ENCODE data around the gene RILPL1.
"Not testable (repeated sequence)": the region's sequence is repeated elsewhere in the genome, so short reads cannot be mapped to it uniquely, and the experiment has no call there.

Gene RILPL1

GRCh38 chr12:123529686-123530085, 3.8 kb downstream of the RILPL1 start:
- no peak for DNase-seq

DNA sequence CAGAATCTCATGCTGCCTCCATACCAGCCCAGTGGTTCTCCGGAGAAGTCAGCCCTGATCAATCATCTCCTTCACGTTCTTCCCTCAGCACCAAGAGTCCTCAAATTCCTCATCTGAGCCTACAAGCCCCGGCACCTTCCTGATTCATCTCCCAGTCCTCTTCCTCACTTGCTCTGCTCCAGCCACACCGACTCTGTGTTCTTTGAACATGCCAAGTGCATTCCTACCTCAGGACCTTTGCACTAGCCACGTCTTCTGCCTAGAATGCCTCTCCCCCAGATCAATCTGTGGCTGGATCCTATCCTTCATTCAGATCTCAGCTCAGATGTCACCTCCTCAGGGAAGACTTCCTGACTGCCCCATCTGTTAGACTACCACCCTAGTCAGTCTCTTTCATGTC, 4.7 kb downstream of the RILPL1 start:
- DNase-seq: no peak

DNA sequence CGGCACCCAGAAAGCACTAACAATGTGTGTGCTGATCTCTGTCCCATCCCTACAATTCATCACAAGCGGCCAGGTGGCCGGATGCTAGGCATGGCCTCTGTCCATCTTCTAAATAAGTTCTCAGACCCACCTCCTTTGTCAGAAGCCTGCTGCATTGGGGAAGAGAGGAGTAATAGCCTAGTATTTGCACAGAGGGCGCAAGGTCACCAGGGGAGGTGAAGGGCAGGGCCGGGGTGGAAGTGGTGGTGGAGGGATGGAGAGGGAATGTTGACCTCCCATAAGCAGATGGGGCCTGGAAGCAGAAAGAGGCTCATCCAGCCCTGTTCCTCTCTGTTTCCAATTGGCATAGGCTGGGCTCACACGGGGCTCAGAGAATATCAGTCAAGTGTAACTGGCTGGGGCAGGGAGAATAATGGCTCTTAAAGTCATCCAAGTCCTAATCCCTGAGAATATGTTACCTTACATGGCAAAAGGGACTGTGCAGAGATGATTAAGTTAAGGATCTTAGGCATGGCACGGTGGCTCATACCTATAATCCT, 6.9 kb downstream of the RILPL1 start:
- DNase-seq: no peak

DNA sequence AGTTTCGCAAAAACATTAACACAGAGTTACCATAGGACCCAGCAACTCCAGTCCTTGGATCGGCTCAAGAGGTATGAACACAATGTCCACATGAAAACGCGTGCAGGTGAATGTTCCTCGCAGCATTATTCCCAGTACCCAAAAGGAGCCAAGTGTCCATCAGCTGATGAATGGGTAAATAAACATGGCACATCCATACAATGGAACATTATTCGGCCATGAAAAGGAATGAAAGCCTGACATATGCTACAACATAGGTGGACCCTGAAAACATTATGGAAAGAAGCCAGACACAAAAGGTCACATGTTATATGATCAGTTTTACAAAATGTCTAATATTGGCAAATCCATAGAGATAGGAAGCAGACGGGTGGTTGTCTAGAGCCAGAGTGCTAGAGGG, 9.1 kb downstream of the RILPL1 start:
- DNase-seq: no peak

DNA sequence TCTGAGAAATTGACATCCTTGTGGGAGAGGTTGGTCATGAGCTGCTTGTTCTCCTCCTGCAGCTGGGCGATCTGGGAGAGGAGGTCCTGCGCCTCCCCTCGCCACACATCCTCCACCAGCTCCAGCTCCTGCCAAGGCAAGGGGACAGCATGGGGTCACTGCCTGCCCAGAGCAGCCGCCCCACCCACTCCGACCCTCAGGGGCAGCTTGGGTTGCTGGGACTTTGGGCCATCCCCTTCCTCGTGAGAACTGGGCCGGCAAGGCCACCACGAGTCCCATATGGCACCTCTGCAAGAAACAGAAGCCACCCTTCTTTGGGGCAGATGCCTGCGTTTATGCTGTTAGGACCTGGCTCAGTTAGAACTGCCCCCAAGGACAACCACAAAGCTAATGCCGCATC, 10.0 kb downstream of the RILPL1 start:
- DNase-seq: no peak

- DNase-seq: no peak
Observed at GRCh38 chr12:123522164-123522563, 11.4 kb downstream of the RILPL1 start.

GRCh38 chr12:123520567-123521474, 12.7 kb downstream of the RILPL1 start:
- no peak for DNase-seq

- DNase-seq: no peak
Observed at GRCh38 chr12:123519141-123520001, 14.1 kb downstream of the RILPL1 start.

DNA sequence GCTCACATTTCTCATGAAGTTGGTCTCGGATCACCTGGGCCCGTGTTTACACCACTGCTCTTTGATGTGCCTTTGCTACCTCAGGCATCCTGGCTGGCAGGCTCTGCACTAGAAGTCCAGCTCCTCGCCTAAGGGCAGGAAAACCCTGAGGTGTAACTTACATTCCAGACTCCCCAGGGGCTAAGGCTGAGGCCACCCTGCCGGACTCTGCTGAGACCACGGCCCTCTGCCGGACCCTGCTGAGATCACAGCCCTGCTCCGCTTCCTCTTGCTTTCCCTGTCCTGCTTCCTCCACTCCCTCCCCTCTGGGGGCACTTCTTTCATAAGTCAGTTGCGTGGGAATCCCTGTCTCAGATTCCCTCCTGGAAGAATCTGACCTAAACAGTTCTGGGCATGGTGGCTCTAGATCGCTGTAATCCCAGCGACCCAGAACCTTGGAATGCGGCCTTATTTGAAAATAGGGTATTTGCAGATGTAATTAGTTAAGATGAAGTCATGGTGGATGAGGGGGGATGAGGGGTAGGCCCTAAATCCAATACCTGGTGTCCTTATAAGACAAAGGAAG, 17.2 kb downstream of the RILPL1 start:
- no peak for DNase-seq

DNA sequence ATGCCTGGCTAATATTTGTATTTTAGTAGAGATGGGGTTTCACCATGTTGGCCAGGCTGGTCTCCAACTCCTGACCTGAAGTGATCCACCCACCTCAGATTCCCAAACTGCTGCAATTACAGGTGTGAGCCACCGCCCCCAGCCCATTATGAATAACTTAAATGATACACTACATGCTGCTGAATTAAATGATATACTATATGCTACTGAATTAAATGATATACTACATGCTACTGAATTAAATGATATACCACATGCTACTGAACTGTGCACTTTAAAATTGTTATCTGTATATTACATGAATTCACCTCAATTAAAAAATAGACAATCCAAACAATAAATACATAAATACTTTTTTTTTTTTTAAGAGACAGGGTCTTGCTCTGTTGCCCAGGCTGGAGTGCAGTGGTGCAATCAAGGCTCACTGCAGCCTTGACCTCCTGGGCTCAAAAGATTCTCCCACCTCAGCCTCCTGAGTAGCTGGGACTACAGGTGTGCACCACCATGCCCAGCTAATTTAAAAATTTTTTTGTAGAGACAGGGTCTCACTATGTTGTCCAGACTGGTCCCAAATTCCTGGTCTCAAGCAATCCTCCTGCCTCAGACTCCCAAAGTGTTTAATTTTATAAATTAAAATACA, 18.8 kb downstream of the RILPL1 start:
- not testable (repeated sequence) for DNase-seq

DNA sequence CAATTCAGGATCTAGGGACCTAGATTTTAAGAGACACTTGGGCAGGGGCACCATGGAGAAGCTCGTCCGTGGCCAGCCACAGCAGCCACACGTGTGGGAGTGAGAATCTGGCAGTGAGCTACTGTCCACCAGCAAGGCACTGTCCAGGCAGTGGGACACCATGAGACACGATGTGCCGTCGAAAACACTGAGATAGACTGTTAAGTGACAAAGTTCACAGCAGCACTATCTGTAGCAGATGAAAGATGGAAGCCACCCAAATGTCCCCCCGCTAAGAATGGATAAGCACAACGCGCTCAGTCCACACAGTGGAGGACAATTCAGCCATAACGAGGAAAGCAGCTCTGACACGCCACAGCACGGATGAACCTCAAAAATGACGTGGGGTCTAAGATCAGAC, 19.7 kb downstream of the RILPL1 start:
- no peak for DNase-seq

GRCh38 chr12:123512838-123513665, 20.5 kb downstream of the RILPL1 start:
- DNase-seq: no peak

DNA sequence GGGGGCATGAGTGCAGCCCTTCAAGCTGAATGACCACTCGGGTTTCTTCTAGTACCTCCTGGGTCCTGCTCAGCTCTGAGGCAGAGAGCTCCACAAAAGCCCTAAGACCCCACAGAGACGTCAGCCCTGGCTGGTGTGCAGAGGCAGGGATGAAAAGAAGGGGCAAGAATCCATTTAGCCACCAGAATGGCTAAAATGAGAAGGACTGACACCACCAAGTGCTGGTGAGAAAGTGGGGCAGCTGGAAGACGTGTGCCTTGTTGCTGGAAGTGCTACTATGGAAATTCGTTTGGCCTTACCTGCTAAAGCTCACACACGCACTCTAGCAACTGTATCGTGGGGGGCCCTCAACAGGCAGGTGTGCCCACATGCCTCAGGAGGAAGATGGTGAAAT, 26.7 kb downstream of the RILPL1 start:
- DNase-seq: no peak

DNA sequence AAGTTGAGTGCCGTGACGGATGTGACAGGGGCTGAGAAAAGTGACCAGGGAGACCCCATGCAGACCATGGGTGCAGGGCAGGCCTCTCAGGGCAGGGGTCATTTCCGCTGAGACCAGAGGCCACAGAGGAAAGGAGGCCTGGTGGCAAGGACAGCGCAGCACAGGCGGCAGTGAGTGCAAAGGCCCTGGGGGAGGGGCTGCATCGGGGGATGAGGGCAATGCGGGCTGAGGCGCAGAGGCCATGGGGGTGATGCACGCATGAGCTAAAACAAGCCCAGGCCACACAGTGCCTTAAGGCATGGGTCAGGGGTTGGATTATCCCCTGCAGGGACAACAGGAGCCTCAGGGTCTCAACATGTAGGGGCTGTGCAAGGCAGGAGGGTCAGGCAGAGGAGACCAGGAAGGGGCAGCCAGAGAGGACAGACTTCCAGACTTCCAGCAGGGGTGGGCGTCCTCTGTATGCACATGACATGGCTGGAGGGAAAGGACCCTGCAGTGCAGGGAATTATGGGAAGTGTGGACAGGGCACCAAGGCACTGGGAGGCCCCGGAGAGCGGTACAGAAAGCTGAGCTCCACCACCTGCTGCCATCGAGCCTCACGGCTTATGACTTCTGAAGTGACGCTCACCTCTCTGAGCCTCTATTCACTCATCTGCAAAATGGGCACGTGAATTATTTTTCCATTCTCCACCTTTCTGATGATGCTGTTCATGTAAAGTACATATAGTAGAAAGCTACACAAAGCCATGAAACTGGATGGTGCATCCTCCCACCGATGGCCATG, 27.3 kb downstream of the RILPL1 start:
- DNase-seq: no peak

- DNase-seq: no peak
Observed at GRCh38 chr12:123502163-123502704, 31.3 kb downstream of the RILPL1 start.

DNA sequence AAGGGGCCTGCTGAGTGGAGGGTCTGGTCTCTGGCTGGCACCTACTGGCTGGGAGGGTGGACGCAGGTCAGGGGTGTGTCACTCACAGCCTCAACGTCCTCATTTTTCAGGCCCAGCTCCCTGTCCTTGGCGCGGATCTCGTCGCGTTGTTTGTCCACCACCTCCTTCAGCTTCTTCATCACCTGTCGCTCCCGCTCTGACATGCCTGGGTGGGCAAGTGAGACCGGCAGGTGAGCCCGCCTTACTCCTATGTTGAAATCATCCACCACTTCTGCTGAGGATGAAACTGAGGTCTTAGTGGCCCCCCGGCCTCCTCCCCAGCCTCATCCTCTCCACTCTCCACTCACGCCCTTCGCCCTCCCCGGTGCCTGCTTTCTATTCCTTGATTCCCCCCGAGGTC, 34.2 kb downstream of the RILPL1 start:
- DNase-seq: no peak

GRCh38 chr12:123498126-123498825, 35.2 kb downstream of the RILPL1 start:
- DNase-seq: no peak

GRCh38 chr12:123497065-123497464, 36.5 kb downstream of the RILPL1 start:
- no peak for DNase-seq

- no peak for DNase-seq
Observed at GRCh38 chr12:123494124-123494851, 39.2 kb downstream of the RILPL1 start.

All from NCI-H526 treated with DMSO at 0.1 percent for 48 hours (cell line).